Sigmoid colon (tissue), 4 donors: Measurements from ENCODE around the gene TMEM239.

Source experiments
- CTCF ChIP-seq, 4 experiments: fragments of 450-650 bp in 3 of 4; fragments of 200-600 bp in 1 of 4; IDR thresholded peaks; one replicate each; pipeline ENCODE4 v1.5.1; 2016 to 2019; ENCODE audit warnings: antibody characterized with exemption in 4 of 4, mild to moderate bottlenecking in 3 of 4, moderate library complexity in 2 of 4
- EP300 ChIP-seq, 4 donors: sonication (generic); formaldehyde crosslinking; IDR thresholded peaks; one replicate each; pipeline ENCODE4 v1.6.1; 2017; ENCODE audit warnings: antibody characterized with exemption in 4 of 4
- POLR2A ChIP-seq, 2 donors: fragments of 450-650 bp; IDR thresholded peaks; one replicate each; pipeline ENCODE4 v1.6.1; 2016; ENCODE audit warnings: antibody characterized with exemption in 2 of 2, mild to moderate bottlenecking in 2 of 2, moderate library complexity in 2 of 2
- POLR2AphosphoS5 ChIP-seq, 4 donors: sonication (generic); formaldehyde crosslinking; IDR thresholded peaks; one replicate each; pipeline ENCODE4 v1.6.1; 2017; ENCODE audit warnings: antibody characterized with exemption in 4 of 4

DNA sequence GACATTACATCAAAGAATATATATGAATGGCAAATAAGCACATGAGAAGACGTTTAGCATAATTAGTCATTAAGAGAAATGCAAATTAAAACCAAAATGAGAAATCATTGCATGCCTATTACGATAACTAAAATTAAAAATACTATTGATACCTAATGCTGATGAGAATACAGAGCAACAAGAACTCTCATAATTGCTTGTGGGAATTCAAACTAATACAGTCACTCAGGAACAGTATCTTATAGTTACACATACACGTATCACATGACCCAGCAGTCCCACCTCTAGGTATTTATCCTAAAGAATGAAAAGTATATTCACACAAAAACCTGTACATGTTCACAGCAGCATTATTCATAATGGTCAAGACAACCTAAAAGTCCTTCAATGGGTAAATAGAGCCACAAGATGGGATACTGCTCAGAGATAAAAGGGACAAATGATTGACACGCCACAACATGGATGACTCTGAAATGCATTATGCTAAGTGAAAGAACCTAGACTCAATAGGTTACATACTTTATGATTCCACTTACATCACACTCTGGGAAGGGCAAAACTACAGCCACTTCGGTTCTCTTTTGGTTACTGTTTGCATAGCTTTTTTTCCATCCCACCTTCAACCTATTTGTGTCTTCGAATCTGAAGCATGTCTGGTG lies 32.1 kb upstream of the TMEM239 start:
- TF ChIP-seq POLR2A (IDR thresholded peaks at IDR 0.05) (no peak), CTCF (IDR thresholded peaks at IDR 0.05) (no peak), EP300 (IDR thresholded peaks at IDR 0.05) (no peak), POLR2AphosphoS5 (IDR thresholded peaks at IDR 0.05) (no peak)
